Body of pancreas (tissue), 4 donors: ENCODE results near the gene SNX19.

Experiments used
- POLR2A ChIP-seq, 3 donors: fragments of 450-650 bp; IDR thresholded peaks; one replicate each; pipeline ENCODE4 v1.6.1; 2016; ENCODE audit warnings: antibody characterized with exemption in 3 of 3, mild to moderate bottlenecking in 2 of 3
- TF ChIP-seq, protein P1 (sequence below), 7 experiments: fragments of 450-650 bp in 4 of 7; fragments of 200-600 bp in 3 of 7; sonication (generic) in 3 of 7; IDR thresholded peaks; one replicate each; pipeline ENCODE4 v1.5.1; 2016 to 2019; ENCODE audit warnings: antibody characterized with exemption in 7 of 7

DNA sequence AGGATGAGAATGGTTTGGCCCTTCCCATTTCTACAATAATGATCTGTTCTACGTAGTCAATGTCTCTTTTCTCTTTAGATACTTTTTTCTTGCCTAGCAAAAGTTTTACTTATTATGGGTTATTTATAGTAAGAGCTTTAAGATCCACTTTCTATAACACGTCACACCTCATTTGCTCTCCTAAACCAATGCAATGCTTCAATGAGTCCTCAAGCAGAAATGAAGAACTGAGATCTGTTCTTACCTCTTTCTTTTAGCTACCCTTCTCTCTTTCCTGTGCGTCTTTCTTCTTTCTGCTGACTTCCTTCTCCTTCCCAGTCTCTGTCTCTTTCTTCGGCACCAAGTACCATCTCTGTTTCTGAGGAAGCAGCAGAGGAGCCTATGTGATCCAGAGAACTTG is 61.8 kb downstream of the SNX19 start:
- TF ChIP-seq, protein P1, sequence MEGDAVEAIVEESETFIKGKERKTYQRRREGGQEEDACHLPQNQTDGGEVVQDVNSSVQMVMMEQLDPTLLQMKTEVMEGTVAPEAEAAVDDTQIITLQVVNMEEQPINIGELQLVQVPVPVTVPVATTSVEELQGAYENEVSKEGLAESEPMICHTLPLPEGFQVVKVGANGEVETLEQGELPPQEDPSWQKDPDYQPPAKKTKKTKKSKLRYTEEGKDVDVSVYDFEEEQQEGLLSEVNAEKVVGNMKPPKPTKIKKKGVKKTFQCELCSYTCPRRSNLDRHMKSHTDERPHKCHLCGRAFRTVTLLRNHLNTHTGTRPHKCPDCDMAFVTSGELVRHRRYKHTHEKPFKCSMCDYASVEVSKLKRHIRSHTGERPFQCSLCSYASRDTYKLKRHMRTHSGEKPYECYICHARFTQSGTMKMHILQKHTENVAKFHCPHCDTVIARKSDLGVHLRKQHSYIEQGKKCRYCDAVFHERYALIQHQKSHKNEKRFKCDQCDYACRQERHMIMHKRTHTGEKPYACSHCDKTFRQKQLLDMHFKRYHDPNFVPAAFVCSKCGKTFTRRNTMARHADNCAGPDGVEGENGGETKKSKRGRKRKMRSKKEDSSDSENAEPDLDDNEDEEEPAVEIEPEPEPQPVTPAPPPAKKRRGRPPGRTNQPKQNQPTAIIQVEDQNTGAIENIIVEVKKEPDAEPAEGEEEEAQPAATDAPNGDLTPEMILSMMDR (IDR thresholded peaks at IDR 0.05) = no peak
- TF ChIP-seq POLR2A (IDR thresholded peaks at IDR 0.05) = no peak
